MM.1S (cell line): ENCODE measurements around the gene SDF2L1.

Experiments
- EZH2 ChIP-seq: fragments of 300-600 bp; sonication (generic); optimal IDR thresholded peaks from 2 replicates; pipeline ENCODE3; 2017; ENCODE audit warnings: low read depth, mild to moderate bottlenecking, antibody characterized with exemption, low read length, mixed read lengths
- EZH2phosphoT487 ChIP-seq: fragments of 300-600 bp; sonication (generic); IDR thresholded peaks from 2 replicates; pipeline ENCODE4 v1.6.1; 2018; ENCODE audit warnings: antibody characterized with exemption, low read length
- TF ChIP-seq, protein P1 (sequence below): fragments of 300-600 bp; sonication (generic); IDR thresholded peaks from 2 replicates; pipeline ENCODE4 v1.5.1; 2016; ENCODE audit warnings: antibody characterized with exemption, low read length, mixed read lengths

DNA sequence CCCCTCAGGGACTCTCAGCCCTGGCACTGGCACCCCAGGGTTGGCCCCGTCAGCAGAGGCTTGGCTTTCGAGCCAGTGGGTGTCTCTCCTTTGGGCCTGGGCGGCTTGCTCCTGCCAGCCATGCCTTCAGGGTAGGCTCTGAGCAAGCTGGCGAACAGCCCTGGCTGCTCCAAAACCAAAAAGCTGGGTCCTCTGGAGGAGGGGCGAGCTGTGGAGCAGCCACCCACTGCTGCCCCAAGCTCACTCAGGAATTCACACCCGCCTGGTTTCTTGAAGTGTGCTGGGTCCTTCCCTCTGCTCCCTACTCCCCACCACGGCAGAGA, 18.5 kb upstream of the SDF2L1 start:
- TF ChIP-seq EZH2: no peak
- TF ChIP-seq, protein P1, sequence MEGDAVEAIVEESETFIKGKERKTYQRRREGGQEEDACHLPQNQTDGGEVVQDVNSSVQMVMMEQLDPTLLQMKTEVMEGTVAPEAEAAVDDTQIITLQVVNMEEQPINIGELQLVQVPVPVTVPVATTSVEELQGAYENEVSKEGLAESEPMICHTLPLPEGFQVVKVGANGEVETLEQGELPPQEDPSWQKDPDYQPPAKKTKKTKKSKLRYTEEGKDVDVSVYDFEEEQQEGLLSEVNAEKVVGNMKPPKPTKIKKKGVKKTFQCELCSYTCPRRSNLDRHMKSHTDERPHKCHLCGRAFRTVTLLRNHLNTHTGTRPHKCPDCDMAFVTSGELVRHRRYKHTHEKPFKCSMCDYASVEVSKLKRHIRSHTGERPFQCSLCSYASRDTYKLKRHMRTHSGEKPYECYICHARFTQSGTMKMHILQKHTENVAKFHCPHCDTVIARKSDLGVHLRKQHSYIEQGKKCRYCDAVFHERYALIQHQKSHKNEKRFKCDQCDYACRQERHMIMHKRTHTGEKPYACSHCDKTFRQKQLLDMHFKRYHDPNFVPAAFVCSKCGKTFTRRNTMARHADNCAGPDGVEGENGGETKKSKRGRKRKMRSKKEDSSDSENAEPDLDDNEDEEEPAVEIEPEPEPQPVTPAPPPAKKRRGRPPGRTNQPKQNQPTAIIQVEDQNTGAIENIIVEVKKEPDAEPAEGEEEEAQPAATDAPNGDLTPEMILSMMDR: no peak
- TF ChIP-seq EZH2phosphoT487: no peak
